Esophagus squamous epithelium (tissue), 5 donors: ENCODE measurements around the gene SLC43A2. TPM values are rescaled to one million over a fixed set of nuclear protein-coding genes. Genes with fewer than 3 reads are reported as not detected.
"Not testable (repeated sequence)": the region's sequence is repeated elsewhere in the genome, so short reads cannot be mapped to it uniquely, and the experiment has no call there.

Experiments
- DNase-seq: peaks from one replicate; lab custom pipeline; 2025; lab: John Stamatoyannopoulos, UW
- H3K27ac ChIP-seq, 4 donors: fragments of 200-600 bp; sonication (generic); one replicate each; pipeline ENCODE4 v1.5.1; 2016 to 2019; ENCODE audit warnings: mild to moderate bottlenecking in 1 of 4
- H3K27me3 ChIP-seq, 4 donors: fragments of 200-600 bp; sonication (generic); 1 replicate in 3 of 4; 2 replicates in 1 of 4; pipeline versions ENCODE4 v1.5.1 to v1.6.0; 2017 to 2021; ENCODE audit warnings: antibody characterized with exemption in 1 of 4
- H3K36me3 ChIP-seq, 3 donors: fragments of 200-600 bp; sonication (generic); one replicate each; pipeline ENCODE4 v1.5.1; 2016 to 2019
- H3K4me1 ChIP-seq, 3 donors: fragments of 200-600 bp; sonication (generic); one replicate each; pipeline ENCODE4 v1.5.1; 2017 to 2019
- H3K4me3 ChIP-seq, 4 donors: fragments of 200-600 bp; sonication (generic); 1 replicate in 3 of 4; 2 replicates in 1 of 4; pipeline ENCODE4 v1.5.1; 2016 to 2019; ENCODE audit warnings: mild to moderate bottlenecking in 2 of 4, moderate library complexity in 1 of 4
- H3K9me3 ChIP-seq, 3 donors: fragments of 200-600 bp; sonication (generic); one replicate each; pipeline ENCODE4 v1.5.1; 2016 to 2019
- CTCF ChIP-seq, 6 experiments: fragments of 450-650 bp in 4 of 6; fragments of 200-600 bp in 2 of 6; sonication (generic) in 2 of 6; IDR thresholded peaks; one replicate each; pipeline ENCODE4 v1.5.1; 2016 to 2019; ENCODE audit warnings: antibody characterized with exemption in 6 of 6, mild to moderate bottlenecking in 4 of 6, moderate library complexity in 4 of 6
- POLR2A ChIP-seq, 4 donors: fragments of 450-650 bp; IDR thresholded peaks; one replicate each; pipeline ENCODE4 v1.6.1; 2017; ENCODE audit warnings: antibody characterized with exemption in 4 of 4, mild to moderate bottlenecking in 4 of 4, moderate library complexity in 3 of 4
- WGBS, 2 donors: methylation state at CpG; one replicate each; pipeline ENCODE4 v1.1.5; 2018; 5-methylcytosine and 5-hydroxymethylcytosine counted together
- intact Hi-C: fragments of 100-400 bp; cut with DNase I; formaldehyde crosslinking; loops from one replicate; pipeline ENCODE4 v1.15.0; 2022
- total RNA-seq, 4 donors: library from RNA; depleted of rRNA; stranded (reverse); fragments of >200 nt; gene quantifications; one replicate each; pipeline ENCODE4 v1.1.0, GENCODE V29; 2016
- donor health status: DM: yes; HTN: yes; CAD: no.

The SLC43A2 gene
- 10 to 100 TPM in 1 of 4 donors, 1 to 10 TPM in 3; 2.5 to 12.4 (median 5.3) TPM for total RNA-seq

GRCh38 chr17:1627982-1628855 is at the start of gene SLC43A2:
Gene SLC43A2, minus strand, starts transcription at chr17:1628834. Its CDS starts 960 bp downstream, at chr17:1627874.
- DNase-seq, result no peak
- Histone ChIP-seq H3K27me3 (peaks cover 0 to 25% (median 0%) of the 10 kb centered on the region in 4 donors), H3K36me3 (no peaks in the 10 kb centered on the region), H3K4me3 (peak within 1 kb of the TSS; percentile 60 to 96 (median 74)), H3K27ac (peak within 1 kb of the TSS; percentile 76 to 95 (median 88)), H3K9me3 (no peaks in the 10 kb centered on the region), H3K4me1 (peaks cover 20 to 74% (median 28%) of the 10 kb centered on the region in 3 donors)
- 0 to 1% methylated on average over 45 to 47 of the region's 95 CpGs for WGBS, 2 donors
- intact Hi-C loops, result loop anchor here (2.0 kb wide), 1 partner anchor 53 kb away; no protein-coding TSS in a partner anchor
- no peak for TF ChIP-seq CTCF (IDR thresholded peaks at IDR 0.05)
- TF ChIP-seq POLR2A (IDR thresholded peaks at IDR 0.05), result peak in 1 of 4 donors; percentile 44

GRCh38 chr17:1676401-1676800 is 47.8 kb upstream of the SLC43A2 start:
- no peak for DNase-seq
- H3K27ac ChIP-seq, result no peak overlapping the region
- H3K36me3 ChIP-seq, result peaks cover 67 to 100% (median 98%) of the 10 kb centered on the region in 3 donors
- no peak for TF ChIP-seq CTCF (IDR thresholded peaks at IDR 0.05)
- no peak for TF ChIP-seq POLR2A (IDR thresholded peaks at IDR 0.05)
- no peak overlapping the region for H3K4me3 ChIP-seq
- H3K9me3 ChIP-seq, result no peaks in the 10 kb centered on the region
- intact Hi-C loops, result no loop called here
- 95% methylated on average over 8 to 9 of the region's 13 CpGs for WGBS, 2 donors
- H3K27me3 ChIP-seq, result no peaks in the 10 kb centered on the region
- H3K4me1 ChIP-seq, result no peaks in the 10 kb centered on the region

- TF ChIP-seq POLR2A (IDR thresholded peaks at IDR 0.05), result no peak
- TF ChIP-seq CTCF (IDR thresholded peaks at IDR 0.05), result no peak
- no peak for DNase-seq
- H3K27ac ChIP-seq, result no peak overlapping the region
- intact Hi-C loops, result no loop called here
- H3K4me1 ChIP-seq, result peaks cover 0 to 16% (median 4%) of the 10 kb centered on the region in 3 donors
- no peaks in the 10 kb centered on the region for H3K9me3 ChIP-seq
- peaks cover 59 to 97% (median 87%) of the 10 kb centered on the region in 3 donors for H3K36me3 ChIP-seq
- WGBS, 2 donors, result 80 to 85% methylated on average over 15 to 16 of the region's 26 CpGs
- no peaks in the 10 kb centered on the region for H3K27me3 ChIP-seq
- H3K4me3 ChIP-seq, result no peak overlapping the region
Observed at GRCh38 chr17:1673041-1673785, 44.6 kb upstream of the SLC43A2 start.

- H3K9me3 ChIP-seq, H3K27me3 ChIP-seq, intact Hi-C loops, H3K27ac ChIP-seq, DNase-seq, H3K4me1 ChIP-seq, H3K4me3 ChIP-seq: not testable (repeated sequence)
- H3K36me3 ChIP-seq, result peaks cover 35 to 100% (median 63%) of the 10 kb centered on the region in 3 donors
- 91 to 92% methylated on average over 5 of the region's 5 CpGs for WGBS, 2 donors
Observed at GRCh38 chr17:1663934-1664333, 35.3 kb upstream of the SLC43A2 start.

GRCh38 chr17:1661045-1661444 is 32.4 kb upstream of the SLC43A2 start:
- Histone ChIP-seq H3K27ac (no peak overlapping the region), H3K36me3 (peaks cover 51 to 100% (median 75%) of the 10 kb centered on the region in 3 donors), H3K4me3 (no peak overlapping the region), H3K9me3 (no peaks in the 10 kb centered on the region), H3K27me3 (no peaks in the 10 kb centered on the region), H3K4me1 (no peaks in the 10 kb centered on the region)
- TF ChIP-seq POLR2A (IDR thresholded peaks at IDR 0.05) (no peak), CTCF (IDR thresholded peaks at IDR 0.05) (no peak)
- no peak for DNase-seq
- WGBS, 2 donors, result 93% methylated on average over 7 to 10 of the region's 12 CpGs
- intact Hi-C loops, result no loop called here
